HCEC 1CT (cell line): ENCODE measurements around the gene CDY1B.
"Not testable (repeated sequence)": the region's sequence is repeated elsewhere in the genome, so short reads cannot be mapped to it uniquely, and the experiment has no call there.

ENCODE experiments used
- DNase-seq: peaks from one replicate; pipeline ENCODE4 v3.0.0-alpha.2; 2017

Gene CDY1B

GRCh38 chrY:24047919-24048318, at the start of gene CDY1B:
TSS of gene CDY1B (minus strand) at chrY:24048019. CDS start at chrY:24047688, 331 bp downstream.
- DNase-seq = not testable (repeated sequence)

GRCh38 chrY:24049525-24049924, 1.7 kb upstream of the CDY1B start:
- DNase-seq = not testable (repeated sequence)

GRCh38 chrY:24043209-24043608, 4.6 kb downstream of the CDY1B start:
- DNase-seq = not testable (repeated sequence)

GRCh38 chrY:24039008-24039718, 8.7 kb downstream of the CDY1B start:
- DNase-seq = not testable (repeated sequence)

- not testable (repeated sequence) for DNase-seq
Observed at GRCh38 chrY:24026212-24027103, 21.4 kb downstream of the CDY1B start.
